Naive thymus-derived CD8-positive, alpha-beta T cell (primary cell): Measurements from ENCODE around the gene EHMT1. TPM values are rescaled to one million over a fixed set of nuclear protein-coding genes. Genes with fewer than 3 reads are reported as not detected.
"Not testable (repeated sequence)": the region's sequence is repeated elsewhere in the genome, so short reads cannot be mapped to it uniquely, and the experiment has no call there.

Experiments
- ATAC-seq, 2 donors: fragments of 150-1000 bp; cut with Tn5 transposase in 1 of 2; sonication (Bioruptor Pico), chemical (Tn5 transposase) in 1 of 2; 1 replicate in 1 of 2; 2 replicates in 1 of 2; pipeline ENCODE4 v1.10.0; 2021; ENCODE audit warnings: mild to moderate bottlenecking in 2 of 2, moderate library complexity in 2 of 2
- POLR2A ChIA-PET: fragments of 350-600 bp; sonication (Branson Sonifier 250); formaldehyde crosslinking; loops from one replicate; lab custom pipeline; 2021; ENCODE audit warnings: antibody characterized with exemption; lab: Charles Lee
- DNase-seq, 10 donors: peaks; one replicate each; pipeline versions ENCODE4 v3.0.0 to v3.0.0-alpha.2; 2020 to 2022
- H3K27ac Mint-ChIP-seq, 10 donors: one replicate each; pipeline ENCODE4 v1.8.0; 2020 to 2022; ENCODE audit warnings: mild to moderate bottlenecking in 10 of 10, mixed read lengths in 10 of 10, moderate library complexity in 4 of 10, inconsistent platforms in 1 of 10
- H3K27me3 Mint-ChIP-seq, 5 donors: one replicate each; pipeline ENCODE4 v1.8.0; 2021 to 2022; ENCODE audit warnings: mixed read lengths in 5 of 5
- H3K36me3 Mint-ChIP-seq, 3 donors: one replicate each; pipeline ENCODE4 v1.8.0; 2020 to 2022; ENCODE audit warnings: mixed read lengths in 3 of 3, mild to moderate bottlenecking in 2 of 3, inconsistent platforms in 1 of 3
- H3K4me1 Mint-ChIP-seq, 4 donors: one replicate each; pipeline ENCODE4 v1.8.0; 2021 to 2022; ENCODE audit warnings: mixed read lengths in 4 of 4
- H3K4me3 Mint-ChIP-seq, 10 donors: one replicate each; pipeline ENCODE4 v1.8.0; 2020 to 2022; ENCODE audit warnings: mild to moderate bottlenecking in 10 of 10, mixed read lengths in 10 of 10, moderate library complexity in 6 of 10, inconsistent platforms in 1 of 10
- H3K9me3 Mint-ChIP-seq, 9 donors: one replicate each; pipeline ENCODE4 v1.8.0; 2020 to 2022; ENCODE audit warnings: mixed read lengths in 9 of 9, mild to moderate bottlenecking in 3 of 9, inconsistent platforms in 1 of 9, moderate library complexity in 1 of 9
- polyA plus RNA-seq, 3 donors: library from polyadenylated mRNA; unstranded; fragments of 300-500 nt; fragmentation: Illumina TruSeq; gene quantifications; one replicate each; pipeline ENCODE4 v1.2.3, GENCODE V29; 2021
- total RNA-seq, 8 experiments: library from RNA in 2 of 8; stranded (reverse) in 2 of 8; gene quantifications; one replicate each; pipeline ENCODE4 v1.2.3 and lab custom pipeline; 2021 to 2026

The EHMT1 gene
- total and polyA plus RNA-seq, 5 experiments from 2014 or later = 20.9 to 113 (median 34.4) TPM

- Mint-ChIP-seq H3K36me3 (peaks cover 9 to 30% (median 20%) of the 10 kb centered on the region in 3 donors), H3K4me1 (peaks cover 36 to 75% (median 66%) of the 10 kb centered on the region in 4 donors)
These were observed 88.6 kb downstream of the EHMT1 start for GRCh38 chr9:137707361-137707760.

GRCh38 chr9:137708590-137709284, 89.9 kb downstream of the EHMT1 start:
- H3K27ac Mint-ChIP-seq = peak overlapping the region in 2 of 10 donors; percentile 51 to 84
- POLR2A ChIA-PET = interaction anchor here (0.5 kb wide), 1 partner anchor 1323 kb away, joined by 3 read pairs; no protein-coding TSS in a partner anchor
- ATAC-seq (no peak), DNase-seq (no peak)
- H3K4me1 Mint-ChIP-seq = peaks cover 32 to 74% (median 69%) of the 10 kb centered on the region in 4 donors
- peaks cover 0 to 14% (median 5%) of the 10 kb centered on the region in 9 donors for H3K9me3 Mint-ChIP-seq
- no peaks in the 10 kb centered on the region for H3K27me3 Mint-ChIP-seq
- peaks cover 3 to 20% (median 17%) of the 10 kb centered on the region in 3 donors for H3K36me3 Mint-ChIP-seq
- H3K4me3 Mint-ChIP-seq = peak overlapping the region in 2 of 10 donors; percentile 8 to 41

More at GRCh38 chr9:137707361-137707760, 88.6 kb downstream of the EHMT1 start:
- Mint-ChIP-seq H3K4me3 (peak overlapping the region in 5 of 10 donors; percentile 15 to 67 (median 50)), H3K27me3 (no peaks in the 10 kb centered on the region), H3K9me3 (peaks cover 4 to 26% (median 13%) of the 10 kb centered on the region in 9 donors), H3K27ac (peak overlapping the region in 7 of 10 donors; percentile 14 to 81 (median 44))
- DNase-seq (no peak), ATAC-seq (no peak)
- POLR2A ChIA-PET = no interaction called here

GRCh38 chr9:137709411-137710101, 90.8 kb downstream of the EHMT1 start:
- DNase-seq = no peak
- ATAC-seq = no peak
- POLR2A ChIA-PET = no interaction called here
- Mint-ChIP-seq H3K9me3 (peaks cover 0 to 13% (median 3%) of the 10 kb centered on the region in 9 donors), H3K27me3 (no peaks in the 10 kb centered on the region), H3K4me1 (peaks cover 31 to 72% (median 64%) of the 10 kb centered on the region in 4 donors), H3K27ac (peak overlapping the region in 2 of 10 donors; percentile 57 to 84), H3K4me3 (no peak overlapping the region), H3K36me3 (peaks cover 0 to 25% (median 19%) of the 10 kb centered on the region in 3 donors)

DNA sequence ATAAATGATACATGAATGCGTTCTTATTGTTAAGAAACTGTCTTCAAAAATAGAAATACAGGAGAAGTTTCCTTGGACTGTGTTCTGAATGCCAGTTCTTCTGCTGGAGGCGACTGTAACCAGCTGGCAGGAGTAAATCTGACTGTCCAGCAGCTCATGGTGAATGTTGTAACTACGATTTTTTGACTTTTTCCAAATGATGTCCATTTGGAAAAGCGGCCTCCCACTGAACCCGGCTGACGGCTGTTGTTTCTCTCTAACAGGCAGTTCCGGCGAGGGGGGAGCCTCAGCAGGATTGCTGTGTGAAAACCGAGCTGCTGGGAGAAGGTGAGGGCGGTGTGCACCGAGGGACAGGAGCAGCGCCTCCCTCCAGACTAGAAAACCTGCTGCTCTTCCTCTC, 91.9 kb downstream of the EHMT1 start:
- Mint-ChIP-seq H3K4me3 (peak overlapping the region in 1 of 10 donors; percentile 30), H3K27me3 (no peaks in the 10 kb centered on the region), H3K36me3 (peaks cover 0 to 35% (median 28%) of the 10 kb centered on the region in 3 donors), H3K4me1 (peaks cover 25 to 70% (median 64%) of the 10 kb centered on the region in 4 donors), H3K27ac (no peak overlapping the region), H3K9me3 (peaks cover 0 to 17% (median 6%) of the 10 kb centered on the region in 9 donors)
- POLR2A ChIA-PET = interaction anchor here (1.0 kb wide), 1 partner anchor 15 kb away, joined by 4 read pairs; no protein-coding TSS in a partner anchor
- ATAC-seq (no peak), DNase-seq (no peak)

GRCh38 chr9:137711678-137712105, 92.9 kb downstream of the EHMT1 start:
- Mint-ChIP-seq H3K27me3 (no peaks in the 10 kb centered on the region), H3K4me3 (peak overlapping the region in 1 of 10 donors; percentile 19), H3K27ac (peak overlapping the region in 2 of 10 donors; percentile 55 to 72), H3K36me3 (peaks cover 4 to 40% (median 32%) of the 10 kb centered on the region in 3 donors), H3K4me1 (peaks cover 26 to 68% (median 62%) of the 10 kb centered on the region in 4 donors), H3K9me3 (peaks cover 0 to 24% (median 11%) of the 10 kb centered on the region in 9 donors)
- no peak for ATAC-seq
- no peak for DNase-seq
- POLR2A ChIA-PET = interaction anchor here (1.0 kb wide), 1 partner anchor 14 kb away, joined by 4 read pairs; no protein-coding TSS in a partner anchor

DNA sequence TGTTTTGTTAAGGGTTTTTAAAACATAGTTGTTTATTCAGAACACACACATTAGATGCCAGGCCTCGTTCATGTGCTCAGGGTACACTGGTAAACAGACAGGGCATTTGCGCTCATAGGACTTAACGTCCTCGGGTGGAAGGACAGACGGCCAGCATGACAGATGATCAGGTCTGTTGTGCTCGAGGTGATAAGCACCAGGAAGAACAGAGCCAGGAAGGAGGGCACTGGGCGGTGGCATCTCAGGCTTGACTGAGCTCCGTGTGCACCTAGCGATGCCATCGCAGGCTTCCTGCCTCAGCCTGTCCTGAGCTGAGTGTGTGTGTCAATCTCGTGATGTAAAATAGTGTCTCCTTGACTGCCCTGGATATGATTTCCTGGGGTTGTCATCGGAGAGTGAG, 96.5 kb downstream of the EHMT1 start:
- peak overlapping the region in 6 of 10 donors; percentile 18 to 65 (median 32) for H3K4me3 Mint-ChIP-seq
- H3K9me3 Mint-ChIP-seq = peaks cover 0 to 50% (median 18%) of the 10 kb centered on the region in 9 donors
- peak in 1 of 2 donors; percentile 16 for ATAC-seq

DNA sequence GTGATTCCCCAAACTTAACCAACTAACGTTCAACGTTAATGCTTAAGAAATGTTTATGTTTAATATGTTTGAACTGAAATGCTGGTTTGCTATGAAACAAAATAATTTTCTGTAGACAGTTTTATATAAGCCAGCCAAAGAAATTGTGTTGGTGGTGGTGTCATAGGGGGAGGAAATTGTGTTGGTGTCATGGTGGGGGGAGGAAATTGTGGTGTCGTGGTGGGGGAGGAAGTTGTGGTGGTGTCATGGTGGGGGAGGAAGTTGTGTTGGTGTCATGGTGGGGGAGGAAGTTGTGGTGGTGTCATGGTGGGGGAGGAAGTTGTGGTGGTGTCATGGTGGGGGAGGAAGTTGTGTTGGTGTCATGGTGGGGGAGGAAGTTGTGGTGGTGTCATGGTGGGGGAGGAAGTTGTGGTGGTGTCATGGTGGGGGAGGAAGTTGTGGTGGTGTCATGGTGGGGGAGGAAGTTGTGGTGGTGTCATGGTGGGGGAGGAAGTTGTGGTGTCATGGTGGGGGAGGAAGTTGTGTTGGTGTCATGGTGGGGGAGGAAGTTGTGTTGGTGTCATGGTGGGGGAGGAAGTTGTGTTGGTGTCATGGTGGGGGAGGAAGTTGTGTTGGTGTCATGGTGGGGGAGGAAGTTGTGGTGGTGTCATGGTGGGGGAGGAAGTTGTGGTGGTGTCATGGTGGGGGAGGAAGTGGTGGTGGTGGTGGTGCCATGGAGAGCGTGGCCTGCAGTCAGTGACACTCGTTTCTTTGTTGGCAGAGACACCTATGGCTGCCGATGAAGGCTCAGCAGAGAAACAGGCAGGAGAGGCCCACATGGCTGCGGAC, 97.3 kb downstream of the EHMT1 start:
- Mint-ChIP-seq H3K4me1 (peaks cover 24 to 45% (median 39%) of the 10 kb centered on the region in 4 donors), H3K9me3 (peaks cover 0 to 51% (median 18%) of the 10 kb centered on the region in 9 donors), H3K27ac (peak overlapping the region; percentile 30 to 91 (median 78)), H3K4me3 (peak overlapping the region in 8 of 10 donors; percentile 24 to 85 (median 56)), H3K36me3 (peaks cover 10 to 73% (median 61%) of the 10 kb centered on the region in 3 donors)
- peak; percentile 73 to 85 for ATAC-seq
- DNase-seq = peak in 7 of 10 donors; percentile 36 to 71 (median 43)
- POLR2A ChIA-PET, H3K27me3 Mint-ChIP-seq: not testable (repeated sequence)

More for the DNA sequence above, 96.5 kb downstream of the EHMT1 start:
- DNase-seq = no peak
- H3K27ac Mint-ChIP-seq = peak overlapping the region in 6 of 10 donors; percentile 29 to 91 (median 78)
- H3K27me3 Mint-ChIP-seq = no peaks in the 10 kb centered on the region
- POLR2A ChIA-PET = interaction anchor here (0.5 kb wide), 1 partner anchor 23 kb away, joined by 4 read pairs; no protein-coding TSS in a partner anchor
- H3K36me3 Mint-ChIP-seq = peaks cover 10 to 70% (median 61%) of the 10 kb centered on the region in 3 donors
- H3K4me1 Mint-ChIP-seq = peaks cover 24 to 47% (median 41%) of the 10 kb centered on the region in 4 donors

DNA sequence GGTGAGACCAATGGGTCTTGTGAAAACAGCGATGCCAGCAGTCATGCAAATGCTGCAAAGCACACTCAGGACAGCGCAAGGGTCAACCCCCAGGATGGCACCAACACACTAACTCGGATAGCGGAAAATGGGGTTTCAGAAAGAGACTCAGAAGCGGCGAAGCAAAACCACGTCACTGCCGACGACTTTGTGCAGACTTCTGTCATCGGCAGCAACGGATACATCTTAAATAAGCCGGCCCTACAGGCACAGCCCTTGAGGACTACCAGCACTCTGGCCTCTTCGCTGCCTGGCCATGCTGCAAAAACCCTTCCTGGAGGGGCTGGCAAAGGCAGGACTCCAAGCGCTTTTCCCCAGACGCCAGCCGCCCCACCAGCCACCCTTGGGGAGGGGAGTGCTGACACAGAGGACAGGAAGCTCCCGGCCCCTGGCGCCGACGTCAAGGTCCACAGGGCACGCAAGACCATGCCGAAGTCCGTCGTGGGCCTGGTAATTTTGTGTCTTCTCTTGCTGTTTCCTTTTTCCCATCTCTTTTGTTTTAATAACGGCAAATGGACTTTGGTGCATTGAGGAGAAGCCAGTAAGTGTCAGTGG, 98.0 kb downstream of the EHMT1 start:
- POLR2A ChIA-PET = no interaction called here
- peaks cover 15 to 73% (median 60%) of the 10 kb centered on the region in 3 donors for H3K36me3 Mint-ChIP-seq
- ATAC-seq (no peak), DNase-seq (peak in 1 of 10 donors; percentile 27)
- H3K4me3 Mint-ChIP-seq = peak overlapping the region in 5 of 10 donors; percentile 29 to 82 (median 48)
- H3K4me1 Mint-ChIP-seq = peaks cover 25 to 45% (median 40%) of the 10 kb centered on the region in 4 donors
- peaks cover 0 to 55% (median 18%) of the 10 kb centered on the region in 9 donors for H3K9me3 Mint-ChIP-seq
- no peaks in the 10 kb centered on the region for H3K27me3 Mint-ChIP-seq
- H3K27ac Mint-ChIP-seq = peak overlapping the region in 9 of 10 donors; percentile 51 to 91 (median 69)

GRCh38 chr9:137717776-137718327, 99.0 kb downstream of the EHMT1 start:
- Mint-ChIP-seq H3K27me3 (no peaks in the 10 kb centered on the region), H3K27ac (peak overlapping the region in 4 of 10 donors; percentile 29 to 78 (median 62)), H3K4me1 (peaks cover 27 to 44% (median 39%) of the 10 kb centered on the region in 4 donors), H3K36me3 (peaks cover 15 to 64% (median 56%) of the 10 kb centered on the region in 3 donors), H3K4me3 (peak overlapping the region in 3 of 10 donors; percentile 56 to 74 (median 58)), H3K9me3 (peaks cover 0 to 61% (median 18%) of the 10 kb centered on the region in 9 donors)
- ATAC-seq (no peak), DNase-seq (no peak)
- POLR2A ChIA-PET = interaction anchor here (0.5 to 0.7 kb wide), 2 partner anchors 47 to 369 kb away, joined by 4 to 6 read pairs; no protein-coding TSS in a partner anchor

- H3K4me1 Mint-ChIP-seq = peaks cover 30 to 49% (median 46%) of the 10 kb centered on the region in 4 donors
- no peaks in the 10 kb centered on the region for H3K27me3 Mint-ChIP-seq
- peak overlapping the region in 1 of 10 donors; percentile 78 for H3K27ac Mint-ChIP-seq
- H3K9me3 Mint-ChIP-seq = peaks cover 0 to 62% (median 18%) of the 10 kb centered on the region in 9 donors
- H3K4me3 Mint-ChIP-seq = peak overlapping the region in 1 of 10 donors; percentile 36
- POLR2A ChIA-PET = no interaction called here
- ATAC-seq (no peak), DNase-seq (no peak)
- peaks cover 15 to 58% (median 52%) of the 10 kb centered on the region in 3 donors for H3K36me3 Mint-ChIP-seq
These were observed 100.4 kb downstream of the EHMT1 start for GRCh38 chr9:137719194-137719593.
